HL-60 (cell line): Measurements from ENCODE around the gene SIGLEC6.

ENCODE experiments used
- DNase-seq, 2 experiments: peaks; one replicate each; pipeline ENCODE4 v3.0.0-alpha.2; 2010 to 2020; ENCODE audit warnings: low read depth in 1 of 2, low spot score in 1 of 2
- H3K27ac ChIP-seq: fragments of 250-450 bp; sonication (Bioruptor Pico); replicated peaks from 2 replicates; pipeline ENCODE4 v1.5.1; 2020; ENCODE audit warnings: mild to moderate bottlenecking, moderate library complexity
- H3K27me3 ChIP-seq: fragments of 250-450 bp; sonication (Bioruptor Pico); 2 replicates; pipeline ENCODE4 v1.5.1; 2021; ENCODE audit warnings: mild to moderate bottlenecking, moderate library complexity; ENCODE audit not compliant: insufficient read depth, poor library complexity, severe bottlenecking
- H3K4me3 ChIP-seq: replicated peaks from 2 replicates; pipeline ENCODE4 v1.5.1; 2011; ENCODE audit warnings: mild to moderate bottlenecking, control low read depth, low read length; ENCODE audit not compliant: insufficient read depth
- CTCF ChIP-seq: IDR thresholded peaks from one replicate; pipeline ENCODE4 v1.5.1; 2011; ENCODE audit warnings: low read length, control low read depth, inconsistent platforms; ENCODE audit not compliant: insufficient read depth
- GABPA ChIP-seq: IDR thresholded peaks from 2 replicates; pipeline ENCODE4 v1.6.1; 2012; ENCODE audit warnings: low read depth
- POLR2AphosphoS5 ChIP-seq: IDR thresholded peaks from 2 replicates; pipeline ENCODE4 v1.6.1; 2012; ENCODE audit warnings: low read depth
- REST ChIP-seq: IDR thresholded peaks from 2 replicates; pipeline ENCODE4 v1.6.1; 2012; ENCODE audit warnings: low read depth; ENCODE audit not compliant: insufficient replicate concordance
- SPI1 ChIP-seq: IDR thresholded peaks from 2 replicates; pipeline ENCODE4 v1.6.1; 2012; ENCODE audit warnings: low read depth, mild to moderate bottlenecking, borderline replicate concordance

Gene SIGLEC6

GRCh38 chr19:51469629-51470028, 61.8 kb downstream of the SIGLEC6 start:
- Histone ChIP-seq H3K27me3 (no peaks in the 10 kb centered on the region), H3K4me3 (no peak overlapping the region)
- TF ChIP-seq GABPA = no peak
- no peak for TF ChIP-seq REST
- TF ChIP-seq SPI1 = no peak
- TF ChIP-seq POLR2AphosphoS5 = no peak
- no peak for TF ChIP-seq CTCF

GRCh38 chr19:51469162-51469561, 62.3 kb downstream of the SIGLEC6 start:
- peak in 1 of 2 experiments; percentile 36 for DNase-seq
- peak overlapping the region; percentile 79 for H3K27ac ChIP-seq
- no peaks in the 10 kb centered on the region for H3K27me3 ChIP-seq
- H3K4me3 ChIP-seq = no peak overlapping the region
- no peak for TF ChIP-seq REST

More at GRCh38 chr19:51469629-51470028, 61.8 kb downstream of the SIGLEC6 start:
- DNase-seq = no peak
- H3K27ac ChIP-seq = peak overlapping the region; percentile 79; the same call in 1 of the 2 replicates

- Histone ChIP-seq H3K4me3 (no peak overlapping the region), H3K27ac (peak overlapping the region; percentile 79), H3K27me3 (no peaks in the 10 kb centered on the region)
- TF ChIP-seq POLR2AphosphoS5 (no peak), SPI1 (no peak), GABPA (no peak), CTCF (no peak), REST (no peak)
- no peak for DNase-seq
Observed at GRCh38 chr19:51468545-51468920, 62.9 kb downstream of the SIGLEC6 start.
